GM12872 (cell line): Measurements from ENCODE around the gene SLC6A2.

Experiments
- CTCF ChIP-seq: IDR thresholded peaks from 3 replicates; pipeline ENCODE4 v1.5.1; 2011; ENCODE audit warnings: low read depth, mild to moderate bottlenecking, low read length, moderate library complexity; ENCODE audit not compliant: insufficient read depth

SLC6A2 gene

GRCh38 chr16:55706739-55707384, 51.1 kb downstream of the SLC6A2 start:
- TF ChIP-seq CTCF: no peak

- TF ChIP-seq CTCF: no peak
These were observed 54.0 kb downstream of the SLC6A2 start for GRCh38 chr16:55709801-55710200.

DNA sequence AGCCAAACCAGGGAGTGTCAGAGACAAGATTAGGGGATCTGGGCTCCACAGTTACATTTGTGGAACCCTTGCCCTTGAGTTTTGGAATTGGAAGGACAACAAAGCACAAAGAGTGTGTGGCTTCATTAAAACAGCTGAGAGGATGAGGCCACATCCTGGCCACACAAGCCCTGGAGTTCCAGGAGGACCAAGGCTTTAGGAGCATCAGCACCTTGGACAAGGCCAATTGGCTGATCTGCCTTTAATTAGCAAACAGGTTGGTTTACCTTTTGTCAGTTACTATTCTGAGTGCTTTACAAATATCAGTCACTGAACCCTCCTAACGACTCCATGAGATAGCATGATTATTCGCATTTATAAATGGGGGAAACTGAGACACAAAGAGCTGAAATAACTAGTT, 54.7 kb downstream of the SLC6A2 start:
- TF ChIP-seq CTCF: no peak

DNA sequence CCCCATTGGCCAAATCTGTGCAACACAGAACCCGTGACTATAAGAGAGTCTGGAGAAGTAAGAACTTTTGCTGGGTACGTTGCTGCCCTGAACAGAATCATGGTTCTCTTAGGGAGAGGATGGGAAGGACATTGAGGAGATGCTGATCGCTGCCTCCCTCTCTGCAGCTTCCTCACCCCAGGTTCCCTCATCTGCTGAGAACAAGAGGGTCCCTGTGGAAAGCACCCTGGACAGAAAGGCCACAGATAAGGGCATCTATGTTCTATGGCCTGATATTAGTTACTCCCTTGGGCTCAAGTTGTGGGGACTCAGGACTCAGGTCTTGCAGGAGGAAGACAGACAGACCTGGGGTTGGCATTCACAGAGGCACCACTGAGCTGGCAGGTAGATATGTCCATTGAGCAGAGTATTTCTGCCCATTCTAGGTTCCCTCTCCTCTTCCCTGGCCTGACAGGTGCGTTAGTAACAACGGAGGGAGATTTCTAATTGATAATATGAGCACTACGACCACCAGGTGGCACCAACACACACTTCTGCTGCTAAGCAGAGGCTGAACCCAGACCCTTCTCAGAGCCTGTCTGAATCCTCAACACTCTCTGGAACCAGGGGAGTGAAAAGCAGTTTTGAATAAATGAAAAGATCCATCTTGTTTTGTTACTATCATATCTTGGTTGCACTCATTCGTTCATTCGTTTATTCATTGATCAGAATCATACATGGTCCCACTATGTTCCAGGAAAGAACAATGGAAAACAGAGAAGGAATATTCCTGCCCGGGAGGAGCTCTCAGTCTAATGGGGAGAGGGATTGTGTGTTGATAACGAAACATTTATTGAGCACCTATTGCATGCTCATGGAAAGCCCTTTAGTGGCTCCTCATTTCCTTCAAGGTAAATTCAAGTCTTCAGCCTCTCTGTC, 56.4 kb downstream of the SLC6A2 start:
- peak; percentile 60; the same call in 2 of the 3 replicates for TF ChIP-seq CTCF

DNA sequence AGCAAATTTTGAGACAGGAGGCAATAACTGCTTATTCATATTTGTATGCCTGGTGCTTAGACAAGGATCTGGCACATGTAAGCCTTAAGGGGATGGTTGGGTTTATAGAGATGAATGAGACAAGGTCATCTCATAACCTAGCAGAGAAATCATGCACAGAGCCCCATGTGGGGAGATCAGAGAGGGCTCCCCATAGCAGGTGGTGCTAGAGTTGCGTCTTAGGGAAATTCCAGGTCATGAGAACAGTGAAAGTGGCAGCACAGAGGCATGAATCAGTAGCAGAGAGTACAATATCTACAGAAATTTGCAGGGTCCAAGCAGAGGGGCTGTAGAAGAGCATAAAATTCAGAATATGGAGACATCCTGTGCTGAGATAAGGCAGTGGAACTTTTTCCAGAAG, 57.3 kb downstream of the SLC6A2 start:
- no peak for TF ChIP-seq CTCF

GRCh38 chr16:55717326-55717725, 61.5 kb downstream of the SLC6A2 start:
- TF ChIP-seq CTCF: no peak

DNA sequence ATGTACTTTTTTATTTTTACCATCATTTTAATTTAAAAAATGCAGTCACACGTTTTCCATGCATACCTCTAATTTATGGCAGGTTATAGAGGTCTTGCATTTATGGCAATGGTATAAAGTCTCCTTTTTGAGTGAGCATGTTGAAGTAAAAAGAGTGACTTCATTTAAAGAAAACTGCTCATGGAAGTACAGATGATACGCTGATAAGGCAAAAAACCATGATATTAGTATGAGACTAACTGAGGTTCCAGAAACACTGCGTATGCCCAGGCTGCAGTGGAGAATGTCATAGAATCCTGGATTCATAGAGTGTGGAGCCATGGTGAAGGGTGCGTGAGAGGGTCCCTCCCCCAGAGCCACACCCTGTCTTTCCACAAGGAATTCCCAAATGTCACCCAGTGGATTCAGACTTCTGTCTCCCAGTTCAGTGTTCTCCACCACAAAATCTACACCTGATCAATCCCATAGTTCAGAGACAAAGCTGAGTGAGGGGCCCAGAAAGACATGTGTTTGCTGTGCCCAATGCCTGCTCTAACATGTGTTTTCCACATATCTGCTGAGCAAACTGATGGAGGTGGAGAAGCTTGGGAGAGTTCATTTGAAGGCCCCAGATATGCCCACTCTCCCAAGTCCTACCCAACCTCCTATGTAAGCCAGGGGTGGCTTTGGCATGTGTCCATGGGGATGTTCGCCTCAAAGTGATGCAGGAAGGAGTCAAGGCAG, 69.4 kb downstream of the SLC6A2 start:
- TF ChIP-seq CTCF: no peak
